ES-I3 (cell line): ENCODE measurements around the gene RASA2.

Experiments used
- H3K36me3 ChIP-seq: 2 replicates; pipeline ENCODE4 v1.6.1; 2013; ENCODE audit warnings: mild to moderate bottlenecking, low read length, control low read depth, moderate library complexity; ENCODE audit not compliant: insufficient read depth
- H3K4me1 ChIP-seq: 2 replicates; pipeline ENCODE4 v1.6.1; 2013; ENCODE audit warnings: mild to moderate bottlenecking, control low read depth, low read length; ENCODE audit not compliant: insufficient read depth
- H3K9ac ChIP-seq: 2 replicates; pipeline ENCODE4 v1.6.1; 2013; ENCODE audit warnings: low read depth, mild to moderate bottlenecking, low read length, moderate library complexity
- H3K9me3 ChIP-seq: 2 replicates; pipeline ENCODE4 v1.6.1; 2013; ENCODE audit warnings: mild to moderate bottlenecking, low read length, moderate library complexity; ENCODE audit not compliant: control insufficient read depth, insufficient read depth

The RASA2 gene

DNA sequence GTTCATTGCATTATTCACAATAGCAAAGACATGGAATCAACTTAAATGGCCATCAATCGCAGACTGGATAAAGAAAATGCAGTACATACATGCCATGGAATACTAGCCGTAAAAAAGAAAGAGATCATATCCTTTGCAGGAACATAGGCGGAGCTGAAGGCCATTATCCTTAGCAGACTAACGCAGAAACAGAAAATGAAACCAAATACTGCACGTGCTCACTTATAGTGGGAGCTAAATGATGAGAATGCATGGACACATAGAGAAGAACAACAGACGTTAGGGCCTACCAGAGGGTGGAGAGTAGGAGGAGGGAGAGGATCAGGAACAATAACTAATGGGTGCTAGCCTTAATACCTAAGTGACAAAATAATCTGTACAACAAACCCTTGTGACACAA lies 57.9 kb downstream of the RASA2 start:
- no peaks in the 10 kb centered on the region for H3K4me1 ChIP-seq
- H3K9me3 ChIP-seq: peaks cover 7% of the 10 kb centered on the region; the same call in 1 of the 2 replicates
- H3K9ac ChIP-seq: no peak overlapping the region
- no peaks in the 10 kb centered on the region for H3K36me3 ChIP-seq

DNA sequence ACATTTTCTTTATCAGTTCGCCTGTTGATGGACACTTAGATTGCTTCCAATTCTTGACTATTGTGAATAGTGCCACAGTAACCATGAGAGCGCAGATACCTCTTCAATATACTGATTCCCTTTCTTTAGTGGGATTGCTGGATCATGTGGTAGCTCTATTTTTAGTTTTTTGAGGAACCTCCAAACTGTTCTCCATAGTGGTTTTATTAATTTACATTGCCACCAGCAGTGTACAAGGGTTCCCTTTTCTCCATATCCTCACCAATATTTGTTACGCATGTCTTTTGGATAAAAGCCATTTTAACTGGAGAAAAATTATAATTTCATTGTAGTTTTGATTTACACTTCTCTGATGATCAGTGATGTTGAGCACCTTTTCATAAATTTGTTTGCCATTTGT lies 59.3 kb downstream of the RASA2 start:
- no peaks in the 10 kb centered on the region for H3K36me3 ChIP-seq
- no peak overlapping the region for H3K9ac ChIP-seq
- H3K9me3 ChIP-seq: peaks cover 7% of the 10 kb centered on the region; the same call in 1 of the 2 replicates
- no peaks in the 10 kb centered on the region for H3K4me1 ChIP-seq

DNA sequence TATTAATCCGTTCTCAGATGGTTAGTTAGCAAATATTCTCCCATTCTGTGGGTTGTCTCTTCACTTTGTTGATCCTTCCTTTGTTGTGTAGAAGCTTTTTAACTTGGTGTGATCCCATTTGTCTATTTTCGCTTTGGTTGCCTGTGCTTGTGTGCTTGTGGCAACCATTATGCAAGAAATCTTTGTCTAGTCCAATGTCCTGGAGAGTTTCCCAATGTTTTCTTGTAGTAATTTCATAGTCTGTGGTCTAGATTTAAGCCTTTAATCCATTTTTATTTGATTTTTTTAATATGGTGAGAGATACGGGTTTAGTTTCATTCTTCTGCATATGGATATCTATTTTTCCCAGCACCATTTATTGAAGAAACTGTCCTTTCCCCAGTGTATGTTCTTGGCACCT lies 59.8 kb downstream of the RASA2 start:
- Histone ChIP-seq H3K36me3 (no peaks in the 10 kb centered on the region), H3K4me1 (no peaks in the 10 kb centered on the region), H3K9ac (no peak overlapping the region), H3K9me3 (peaks cover 7% of the 10 kb centered on the region; the same call in 1 of the 2 replicates)

DNA sequence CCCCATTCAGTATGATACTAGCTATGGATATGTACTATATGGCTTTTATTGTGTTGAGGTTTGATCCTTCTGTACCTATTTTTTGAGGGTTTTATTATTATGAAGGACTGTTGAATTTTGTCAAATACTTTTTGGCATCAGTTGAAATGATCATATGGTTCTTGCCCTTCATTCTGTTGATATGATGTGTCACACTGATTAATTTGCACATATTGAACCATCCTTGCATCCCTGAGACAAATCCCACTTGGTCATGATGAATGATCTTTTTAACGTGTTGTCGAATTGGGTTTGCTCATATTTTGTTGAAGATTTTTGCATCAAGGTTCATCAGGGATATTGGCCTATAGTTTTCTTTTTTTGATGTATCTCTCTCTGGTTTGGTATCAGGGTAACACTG lies 61.0 kb downstream of the RASA2 start:
- H3K9me3 ChIP-seq: peaks cover 7% of the 10 kb centered on the region; the same call in 1 of the 2 replicates
- no peaks in the 10 kb centered on the region for H3K36me3 ChIP-seq
- no peaks in the 10 kb centered on the region for H3K4me1 ChIP-seq
- no peak overlapping the region for H3K9ac ChIP-seq

DNA sequence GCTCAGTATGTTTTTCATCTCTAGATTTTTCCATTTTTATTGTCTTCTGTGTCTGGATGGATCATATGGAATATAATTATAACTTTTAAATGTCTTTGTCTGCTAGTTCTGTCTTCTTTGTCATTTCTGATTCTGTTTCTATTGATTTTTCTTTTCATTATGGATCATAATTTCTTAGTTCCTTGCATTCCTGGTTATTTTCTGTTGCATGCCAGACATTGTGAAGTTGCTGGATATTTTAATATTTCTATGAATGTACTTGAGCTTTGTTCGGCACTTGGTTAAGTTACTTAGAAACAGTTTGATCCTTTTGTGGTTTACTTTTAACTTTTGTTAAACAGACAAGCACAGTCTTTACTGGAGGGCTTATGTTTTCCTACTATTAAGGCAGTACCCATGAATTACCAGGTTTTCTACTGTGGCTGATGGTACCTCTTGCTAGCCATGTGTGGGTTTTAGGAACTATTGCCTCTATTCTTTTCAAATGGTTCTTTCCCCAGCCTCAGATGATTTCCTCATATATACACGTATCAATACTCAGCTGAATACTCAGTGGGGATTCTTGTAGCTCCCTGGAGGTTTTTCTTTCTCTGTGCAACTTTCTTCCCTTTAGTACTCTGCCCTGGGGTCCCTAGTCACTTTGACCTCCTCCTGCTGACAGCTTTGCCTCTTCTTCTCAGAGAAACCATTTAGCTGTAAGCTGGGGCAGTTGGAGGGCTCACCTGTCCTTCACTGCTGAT lies 64.3 kb downstream of the RASA2 start:
- peaks cover 7% of the 10 kb centered on the region; the same call in 1 of the 2 replicates for H3K9me3 ChIP-seq
- no peaks in the 10 kb centered on the region for H3K4me1 ChIP-seq
- H3K36me3 ChIP-seq: no peaks in the 10 kb centered on the region
- H3K9ac ChIP-seq: no peak overlapping the region

DNA sequence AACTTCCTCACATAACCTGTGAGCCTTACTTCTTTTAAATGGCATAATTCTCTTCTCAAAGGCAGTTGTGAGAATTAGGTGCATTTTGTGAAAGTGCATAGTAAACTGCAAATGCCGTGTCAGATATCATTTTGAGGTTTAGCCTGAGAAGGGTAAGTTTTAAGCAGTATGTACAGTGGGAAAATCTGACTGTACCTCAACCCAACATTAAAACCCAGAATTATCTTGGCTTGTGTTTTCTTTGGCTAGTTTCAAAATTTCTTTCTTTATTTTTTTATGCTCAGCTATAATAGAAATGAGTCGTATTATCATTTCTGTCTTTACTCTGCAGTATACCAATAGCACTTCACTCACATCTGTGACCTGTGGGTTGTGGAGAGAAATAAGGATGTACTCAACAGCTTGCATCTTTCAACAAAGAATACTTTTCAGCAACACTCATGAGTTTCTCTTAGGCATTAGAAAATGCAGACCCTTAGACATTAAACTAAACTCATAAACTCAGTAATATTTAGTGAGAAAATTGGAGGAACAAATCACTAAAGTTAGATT lies 65.7 kb downstream of the RASA2 start:
- Histone ChIP-seq H3K4me1 (no peaks in the 10 kb centered on the region; the same call in 1 of the 2 replicates), H3K9me3 (0 out of 2 replicates have a peak, but pooled peaks cover 2% of the 10 kb centered on the region), H3K36me3 (no peaks in the 10 kb centered on the region), H3K9ac (no peak overlapping the region)

DNA sequence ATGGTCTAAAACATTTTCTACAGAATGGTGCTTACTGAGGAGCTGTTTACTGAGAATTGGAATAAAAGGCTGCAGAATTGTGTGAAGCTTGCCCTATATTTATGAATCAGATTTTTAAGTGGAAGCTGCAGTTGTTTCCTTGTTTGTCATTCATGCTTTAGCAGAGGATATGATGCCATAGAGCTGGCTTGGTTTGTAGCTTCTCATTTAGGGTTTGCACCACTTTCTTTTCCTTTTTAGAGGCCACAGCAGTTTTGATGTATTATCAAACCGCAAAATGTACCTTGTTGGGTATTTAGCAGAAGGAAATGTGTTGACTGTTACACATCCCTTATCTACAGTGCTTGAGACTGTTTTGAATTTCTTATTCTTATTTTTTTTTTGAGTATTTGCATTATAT lies 66.2 kb downstream of the RASA2 start:
- Histone ChIP-seq H3K36me3 (no peaks in the 10 kb centered on the region), H3K4me1 (no peaks in the 10 kb centered on the region; the same call in 1 of the 2 replicates), H3K9me3 (no peaks in the 10 kb centered on the region), H3K9ac (no peak overlapping the region)

DNA sequence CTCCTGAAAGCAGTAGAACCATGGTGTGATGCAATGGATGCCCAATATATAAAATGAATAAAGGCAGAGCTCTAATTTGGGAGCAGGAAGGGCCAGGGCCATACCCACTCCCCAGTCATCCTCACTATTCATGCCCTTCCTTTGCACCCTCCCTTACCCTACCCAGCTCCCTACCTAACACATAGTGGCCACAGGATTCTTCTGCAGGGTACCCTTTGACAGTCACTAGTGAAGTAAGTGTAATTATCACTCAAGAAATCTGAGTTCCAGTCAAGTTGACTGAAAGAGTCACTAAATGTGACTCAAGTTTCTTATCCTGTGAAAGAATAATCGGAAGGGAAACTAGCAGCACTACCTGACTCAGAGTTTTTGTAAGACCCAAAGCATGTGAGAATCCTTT lies 69.2 kb downstream of the RASA2 start:
- no peak overlapping the region for H3K9ac ChIP-seq
- H3K9me3 ChIP-seq: no peaks in the 10 kb centered on the region
- no peaks in the 10 kb centered on the region; the same call in 1 of the 2 replicates for H3K4me1 ChIP-seq
- no peaks in the 10 kb centered on the region for H3K36me3 ChIP-seq

DNA sequence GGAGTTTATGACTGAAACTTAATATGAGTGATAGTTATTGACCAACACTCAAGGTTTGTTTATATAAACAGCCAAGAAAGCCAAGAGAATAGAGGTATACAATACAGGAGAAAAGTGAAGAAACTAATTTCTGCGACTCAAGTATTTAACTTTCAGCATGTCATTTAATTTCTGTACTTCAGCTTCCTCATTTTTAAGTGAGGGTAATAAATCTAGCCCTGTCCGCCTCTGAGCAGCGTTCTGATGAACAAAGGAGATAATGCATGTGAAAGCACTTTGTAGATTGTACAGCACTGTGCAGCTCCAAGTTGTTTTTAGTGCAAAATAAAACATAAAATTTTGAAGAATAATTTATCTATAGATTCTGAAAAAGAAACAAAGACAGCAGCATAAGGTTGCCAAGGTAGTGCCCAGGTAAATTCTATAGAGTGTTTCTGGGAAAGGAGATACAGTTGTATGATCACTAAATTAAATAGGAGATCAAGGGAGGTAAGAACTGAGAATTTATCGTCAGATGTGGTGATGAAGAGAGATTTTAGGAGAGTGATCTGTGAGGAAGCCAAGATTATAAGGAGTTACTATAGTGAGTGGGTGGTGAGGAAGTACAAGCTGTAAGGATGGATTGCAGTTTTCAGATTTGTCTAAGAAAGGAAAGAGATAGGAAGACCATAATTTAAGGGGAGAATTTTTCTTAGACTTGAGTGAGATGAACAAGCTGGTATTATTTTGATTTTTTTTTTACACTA lies 71.3 kb downstream of the RASA2 start:
- Histone ChIP-seq H3K9me3 (no peaks in the 10 kb centered on the region), H3K36me3 (no peaks in the 10 kb centered on the region), H3K9ac (no peak overlapping the region), H3K4me1 (no peaks in the 10 kb centered on the region; the same call in 1 of the 2 replicates)

DNA sequence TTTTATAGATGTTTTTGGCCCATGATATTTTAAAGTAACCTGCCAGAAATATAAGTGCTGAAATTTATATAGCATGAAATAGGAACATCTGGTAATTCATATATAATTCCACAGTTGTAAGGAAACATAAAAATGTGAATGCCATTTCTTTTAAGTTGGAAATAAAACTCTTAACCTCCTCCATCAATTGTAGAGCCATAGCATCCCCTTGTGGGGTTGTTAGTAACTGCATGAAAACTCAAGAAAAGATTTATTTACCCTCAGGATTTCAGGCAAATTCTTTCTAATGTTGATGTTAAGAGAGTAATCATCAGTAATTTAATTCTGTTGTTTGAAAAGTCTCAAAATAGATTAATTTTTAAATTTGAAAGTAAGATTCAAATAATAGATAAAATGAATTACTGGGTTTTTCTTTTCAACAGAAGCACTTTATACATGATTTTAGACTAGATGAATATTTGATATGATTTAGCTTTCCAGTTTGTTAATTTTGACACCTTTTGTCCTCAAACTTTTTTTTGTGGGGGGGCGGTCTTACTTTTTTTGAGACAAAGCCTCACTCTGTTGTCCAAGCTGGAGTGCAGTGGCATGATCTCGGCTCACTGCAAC lies 74.7 kb downstream of the RASA2 start:
- Histone ChIP-seq H3K9me3 (no peaks in the 10 kb centered on the region), H3K4me1 (no peaks in the 10 kb centered on the region; the same call in 1 of the 2 replicates), H3K9ac (no peak overlapping the region), H3K36me3 (no peaks in the 10 kb centered on the region)

DNA sequence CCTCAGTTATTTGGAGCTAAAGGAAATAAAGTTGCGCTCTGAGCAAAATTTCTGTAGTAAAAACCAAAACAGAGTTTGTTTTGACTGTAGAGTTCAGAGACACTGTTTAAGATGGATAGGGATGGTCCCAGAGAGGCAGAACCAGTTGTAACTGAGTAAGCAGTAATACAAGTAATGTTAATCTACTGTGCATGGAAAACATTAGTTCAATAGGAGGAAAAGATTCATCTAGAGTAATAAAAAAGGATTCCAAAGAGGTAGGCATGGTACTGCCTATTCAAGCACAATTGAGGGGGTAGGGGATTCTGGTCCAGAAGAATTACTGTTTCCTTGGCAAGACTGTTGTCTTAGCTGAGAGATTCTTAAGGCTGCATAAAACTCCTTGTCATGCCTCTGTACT lies 77.4 kb downstream of the RASA2 start:
- Histone ChIP-seq H3K9ac (no peak overlapping the region), H3K4me1 (no peaks in the 10 kb centered on the region), H3K9me3 (no peaks in the 10 kb centered on the region), H3K36me3 (no peaks in the 10 kb centered on the region)

DNA sequence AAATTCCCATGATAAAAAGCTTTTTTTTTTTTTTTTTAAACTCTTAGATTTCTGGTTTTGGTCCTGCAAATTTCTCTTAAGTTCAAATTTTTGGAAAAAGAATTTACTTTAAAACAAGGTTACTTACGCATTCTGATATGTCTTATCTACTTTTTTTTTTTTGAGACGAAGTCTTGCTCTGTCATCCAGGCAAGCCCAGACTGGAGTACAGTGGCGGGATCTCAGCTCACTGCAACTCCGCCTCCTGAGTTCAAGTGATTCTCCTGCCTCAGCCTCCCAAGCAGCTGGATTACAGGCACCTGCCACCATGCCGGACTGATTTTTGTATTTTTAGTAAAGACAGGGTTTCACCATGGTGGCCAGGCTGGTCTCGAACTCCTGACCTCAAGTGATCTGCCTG lies 83.2 kb downstream of the RASA2 start:
- H3K9ac ChIP-seq: no peak overlapping the region
- no peaks in the 10 kb centered on the region for H3K9me3 ChIP-seq
- peaks cover 2% of the 10 kb centered on the region; the same call in 1 of the 2 replicates for H3K36me3 ChIP-seq
- H3K4me1 ChIP-seq: no peaks in the 10 kb centered on the region

DNA sequence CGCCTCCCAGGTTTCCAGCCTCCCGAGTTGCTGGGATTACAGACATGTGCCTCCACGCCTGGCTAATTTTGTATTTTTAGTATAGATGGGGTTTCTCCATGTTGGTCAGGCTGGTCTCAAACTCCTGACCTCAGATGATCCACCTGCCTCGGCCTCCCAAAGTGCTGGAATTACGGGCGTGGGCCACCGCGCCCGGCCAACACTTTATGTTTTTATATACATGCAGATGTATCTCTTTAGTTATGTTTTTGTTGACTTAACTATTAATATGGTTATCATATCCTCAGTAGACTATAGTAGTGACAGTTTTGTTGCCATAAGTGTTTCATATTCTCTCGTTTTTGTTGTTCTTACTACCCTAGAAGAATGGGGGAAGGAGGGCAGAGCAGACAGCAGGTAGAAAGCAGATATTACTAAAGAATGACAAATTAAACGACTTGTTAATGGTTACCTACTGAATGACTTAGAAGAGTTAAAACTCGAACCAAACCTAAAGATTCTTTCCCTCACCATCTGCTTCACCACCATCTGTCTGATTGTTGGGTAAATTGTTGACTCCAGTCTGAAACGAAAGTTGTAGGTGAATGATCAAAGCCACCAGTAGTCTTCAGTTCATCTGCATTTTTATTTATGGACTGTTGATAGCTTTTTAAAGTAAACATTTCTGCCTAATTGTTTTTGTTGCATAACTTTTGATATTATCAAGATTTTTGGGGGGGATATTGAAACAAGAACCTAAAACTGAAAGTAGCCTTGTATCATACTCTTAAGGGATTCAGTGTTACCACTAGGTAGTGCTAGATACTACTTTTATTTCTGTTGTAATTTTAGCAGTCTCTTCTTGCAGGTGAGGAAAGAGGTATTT lies 89.3 kb downstream of the RASA2 start:
- Histone ChIP-seq H3K4me1 (no peaks in the 10 kb centered on the region), H3K9ac (no peak overlapping the region), H3K9me3 (no peaks in the 10 kb centered on the region), H3K36me3 (peaks cover 3% of the 10 kb centered on the region; the same call in 1 of the 2 replicates)

DNA sequence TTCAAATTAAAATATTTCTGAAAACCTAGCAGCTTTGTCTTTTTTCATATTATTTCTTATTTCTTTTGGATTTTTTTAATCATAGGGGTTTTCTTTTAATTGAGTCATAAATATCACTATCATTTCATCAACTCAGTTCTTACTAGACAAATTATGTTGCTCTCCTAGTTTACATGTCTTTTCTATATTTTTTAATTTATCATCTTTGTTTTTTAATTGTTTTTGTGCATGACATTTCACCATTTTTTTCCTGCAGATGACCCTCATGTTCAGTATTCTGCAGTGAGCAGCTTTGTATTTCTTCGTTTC lies 89.9 kb downstream of the RASA2 start:
- Histone ChIP-seq H3K9ac (no peak overlapping the region), H3K4me1 (no peaks in the 10 kb centered on the region), H3K9me3 (no peaks in the 10 kb centered on the region), H3K36me3 (peaks cover 6% of the 10 kb centered on the region)
